ENCODE measurements around the gene TTC29. TPM values are rescaled to one million over a fixed set of nuclear protein-coding genes. Genes with fewer than 3 reads are reported as not detected.

TTC29 gene
- polyA plus RNA-seq, 1 of the 3 experiments (the other 2 are of a cell fraction), result not detected

DNA sequence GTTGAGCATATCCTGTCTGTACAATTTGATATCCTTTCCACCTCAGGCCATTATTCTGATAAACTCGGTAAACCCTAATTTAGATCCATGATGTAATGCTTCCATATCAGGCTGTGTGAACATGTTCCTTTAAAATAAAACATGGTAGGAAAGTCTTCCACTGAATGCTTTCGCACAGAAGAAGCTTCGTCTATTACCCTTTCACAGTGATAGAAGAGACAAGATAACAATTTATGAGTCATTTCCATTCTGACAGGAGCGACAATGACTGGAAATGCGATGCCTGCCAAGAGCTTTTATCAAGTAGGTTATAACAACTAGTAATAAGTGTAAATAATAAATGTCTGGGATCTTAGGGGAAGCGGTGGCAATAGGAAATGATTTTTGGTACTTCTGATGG, 98.8 kb downstream of the TTC29 start:
- Histone ChIP-seq H3K4me2 (no peak overlapping the region), H3K36me3 (replicated peaks in 1 of 2; ENCODE audit: control insufficient read depth in 1 of 2, insufficient read depth in 2 of 2, low read length in 1 of 2) (no peaks in the 10 kb centered on the region), H3K9ac (no peak overlapping the region), H3F3A (replicated peaks; ENCODE audit: insufficient read depth) (no peaks in the 10 kb centered on the region), H3K27me3 (ENCODE audit: insufficient read depth) (no peaks in the 10 kb centered on the region), H3K4me3 (ENCODE audit: low read depth in 2 of 2, low read length in 1 of 2) (no peak overlapping the region), H4K20me1 (ENCODE audit: insufficient read depth) (no peaks in the 10 kb centered on the region), H3K9me3 (no peaks in the 10 kb centered on the region), H3K79me2 (ENCODE audit: insufficient read depth) (no peaks in the 10 kb centered on the region), H3K9me2 (no peaks in the 10 kb centered on the region), H2AFZ (ENCODE audit: low read depth) (no peak overlapping the region), H3K4me1 (ENCODE audit: control insufficient read depth in 1 of 2, insufficient read depth in 2 of 2, low read depth in 1 of 2, low read length in 1 of 2) (no peaks in the 10 kb centered on the region), H3K27ac (ENCODE audit: low read depth in 2 of 2, low read length in 1 of 2) (no peak overlapping the region)
- ChIA-PET POLR2A (no interaction called here), CTCF (no interaction called here)
- DNase-seq, result no peak
- WGBS (ENCODE audit: low lambda C conversion rate), result 5% methylated on average over 6 of the region's 6 CpGs
- TF ChIP-seq, protein P1, sequence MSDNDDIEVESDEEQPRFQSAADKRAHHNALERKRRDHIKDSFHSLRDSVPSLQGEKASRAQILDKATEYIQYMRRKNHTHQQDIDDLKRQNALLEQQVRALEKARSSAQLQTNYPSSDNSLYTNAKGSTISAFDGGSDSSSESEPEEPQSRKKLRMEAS (IDR thresholded peaks at IDR 0.05; ENCODE audit: low read depth), result no peak
- no peak for TF ChIP-seq TAF1 (IDR thresholded peaks at IDR 0.05; ENCODE audit: borderline replicate concordance, low read depth, low read length)
- TF ChIP-seq SMC3 (IDR thresholded peaks at IDR 0.05; ENCODE audit: low read depth, low read length), result no peak

DNA sequence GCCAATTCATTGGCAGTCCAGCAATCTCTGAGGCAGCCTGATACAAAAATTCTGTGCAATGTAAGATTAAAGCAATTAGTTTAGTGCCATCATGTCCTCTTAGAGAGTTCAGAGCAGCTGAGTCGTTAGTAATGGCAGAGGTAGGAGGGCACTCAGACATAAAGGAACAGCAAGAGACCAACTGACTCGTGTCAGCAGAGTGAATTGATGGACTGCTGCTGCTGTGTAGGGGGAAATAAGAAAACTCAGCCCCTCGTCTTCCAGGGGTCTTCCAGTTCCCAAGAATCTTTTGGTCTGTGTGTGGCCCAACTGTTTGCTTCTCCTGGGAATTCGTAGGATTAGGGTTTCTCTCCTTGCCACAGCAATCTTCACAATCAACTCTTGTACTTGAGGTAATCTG, 100.9 kb downstream of the TTC29 start:
- Histone ChIP-seq H4K20me1 (ENCODE audit: insufficient read depth) (no peaks in the 10 kb centered on the region), H3K4me2 (no peak overlapping the region), H3K4me3 (ENCODE audit: low read depth in 2 of 2, low read length in 1 of 2) (no peak overlapping the region), H3K27ac (ENCODE audit: low read depth in 2 of 2, low read length in 1 of 2) (no peak overlapping the region), H3K9me3 (no peaks in the 10 kb centered on the region), H2AFZ (ENCODE audit: low read depth) (no peak overlapping the region), H3K36me3 (replicated peaks in 1 of 2; ENCODE audit: control insufficient read depth in 1 of 2, insufficient read depth in 2 of 2, low read length in 1 of 2) (no peaks in the 10 kb centered on the region), H3K79me2 (ENCODE audit: insufficient read depth) (no peaks in the 10 kb centered on the region), H3K4me1 (ENCODE audit: control insufficient read depth in 1 of 2, insufficient read depth in 2 of 2, low read depth in 1 of 2, low read length in 1 of 2) (no peaks in the 10 kb centered on the region), H3F3A (replicated peaks; ENCODE audit: insufficient read depth) (no peaks in the 10 kb centered on the region), H3K27me3 (ENCODE audit: insufficient read depth) (no peaks in the 10 kb centered on the region), H3K9me2 (no peaks in the 10 kb centered on the region), H3K9ac (no peak overlapping the region)
- ChIA-PET POLR2A (no interaction called here), CTCF (no interaction called here)
- WGBS (ENCODE audit: low lambda C conversion rate), result 19% methylated on average over 4 of the region's 4 CpGs
- no peak for DNase-seq
- no peak for TF ChIP-seq MXI1 (IDR thresholded peaks at IDR 0.05; ENCODE audit: low read depth, low read length)
- TF ChIP-seq POLR2AphosphoS5 (IDR thresholded peaks at IDR 0.05; ENCODE audit: low read depth, low read length), result no peak
- TF ChIP-seq TEAD4 (IDR thresholded peaks at IDR 0.05; ENCODE audit: borderline replicate concordance, insufficient read depth), result no peak
- no peak for TF ChIP-seq JUND (IDR thresholded peaks at IDR 0.05)
- no peak for TF ChIP-seq REST (IDR thresholded peaks at IDR 0.05; ENCODE audit: low read depth, low read length)
- TF ChIP-seq, protein P2, sequence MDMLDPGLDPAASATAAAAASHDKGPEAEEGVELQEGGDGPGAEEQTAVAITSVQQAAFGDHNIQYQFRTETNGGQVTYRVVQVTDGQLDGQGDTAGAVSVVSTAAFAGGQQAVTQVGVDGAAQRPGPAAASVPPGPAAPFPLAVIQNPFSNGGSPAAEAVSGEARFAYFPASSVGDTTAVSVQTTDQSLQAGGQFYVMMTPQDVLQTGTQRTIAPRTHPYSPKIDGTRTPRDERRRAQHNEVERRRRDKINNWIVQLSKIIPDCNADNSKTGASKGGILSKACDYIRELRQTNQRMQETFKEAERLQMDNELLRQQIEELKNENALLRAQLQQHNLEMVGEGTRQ (IDR thresholded peaks at IDR 0.05; ENCODE audit: borderline replicate concordance, low read depth, low read length), result no peak
- no peak for TF ChIP-seq USF1 (IDR thresholded peaks at IDR 0.05; ENCODE audit: borderline replicate concordance, low read depth)
- no peak for TF ChIP-seq EZH2phosphoT487 (IDR thresholded peaks at IDR 0.05; ENCODE audit: borderline replicate concordance, low read depth)
- TF ChIP-seq, protein P3, sequence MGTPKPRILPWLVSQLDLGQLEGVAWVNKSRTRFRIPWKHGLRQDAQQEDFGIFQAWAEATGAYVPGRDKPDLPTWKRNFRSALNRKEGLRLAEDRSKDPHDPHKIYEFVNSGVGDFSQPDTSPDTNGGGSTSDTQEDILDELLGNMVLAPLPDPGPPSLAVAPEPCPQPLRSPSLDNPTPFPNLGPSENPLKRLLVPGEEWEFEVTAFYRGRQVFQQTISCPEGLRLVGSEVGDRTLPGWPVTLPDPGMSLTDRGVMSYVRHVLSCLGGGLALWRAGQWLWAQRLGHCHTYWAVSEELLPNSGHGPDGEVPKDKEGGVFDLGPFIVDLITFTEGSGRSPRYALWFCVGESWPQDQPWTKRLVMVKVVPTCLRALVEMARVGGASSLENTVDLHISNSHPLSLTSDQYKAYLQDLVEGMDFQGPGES (IDR thresholded peaks at IDR 0.05; ENCODE audit: low read depth, low read length), result no peak

Measured in SK-N-SH (cell line).